Endothelial cell of umbilical vein (primary cell): ENCODE data around the gene OSBPL10. TPM values are rescaled to one million over a fixed set of nuclear protein-coding genes. Genes with fewer than 3 reads are reported as not detected.

Experiments used
- BruUV-seq: library from RNA; stranded (reverse); fragments of 400-500 nt; replicated peaks from 2 replicates; lab custom pipeline; 2021; lab: Mats Ljungman, UMichigan
- CTCF ChIA-PET: fragments of 300-600, 350-600 bp; sonication (Branson Sonifier 250); formaldehyde crosslinking; loops from one replicate; lab custom pipeline; 2021; ENCODE audit warnings: antibody characterized with exemption, inconsistent platforms; lab: Charles Lee
- POLR2A ChIA-PET: fragments of 300-600, 350-600 bp; sonication (Branson Sonifier 250); formaldehyde crosslinking; loops from one replicate; lab custom pipeline; 2021; ENCODE audit warnings: antibody characterized with exemption, inconsistent platforms; lab: Charles Lee
- DNase-seq: peaks from one replicate; pipeline ENCODE4 v3.0.0-alpha.2; 2011; ENCODE audit warnings: low read depth, low spot score
- FAIRE-seq: peaks from 2 replicates; lab custom pipeline; 2011; peaks lifted over from hg19 to GRCh38; lab: Jason Lieb, UNC
- H2AFZ ChIP-seq: 2 replicates; pipeline ENCODE4 v1.6.0; 2012; ENCODE audit warnings: low read depth, low read length, control low read depth, inconsistent platforms
- H3K27ac ChIP-seq: 2 replicates; pipeline ENCODE4 v1.5.1; 2011; ENCODE audit warnings: low read depth, mild to moderate bottlenecking, control low read depth, low read length, moderate library complexity; ENCODE audit not compliant: insufficient read depth
- H3K27me3 ChIP-seq, 2 experiments: 2 replicates each; pipeline versions ENCODE4 v1.6.0 to v1.6.1; 2011; ENCODE audit warnings: low read length in 2 of 2, mixed read lengths in 1 of 2; ENCODE audit not compliant: control insufficient read depth in 2 of 2, insufficient read depth in 2 of 2
- H3K36me3 ChIP-seq, 2 experiments: 2 replicates in 1 of 2; 3 replicates in 1 of 2; pipeline ENCODE4 v1.5.1; 2011; ENCODE audit warnings: low read length in 2 of 2, mild to moderate bottlenecking in 1 of 2, moderate library complexity in 1 of 2; ENCODE audit not compliant: control insufficient read depth in 2 of 2, insufficient read depth in 2 of 2; ENCODE audit errors: extremely low read depth in 1 of 2
- H3K4me1 ChIP-seq: 3 replicates; pipeline ENCODE4 v1.5.1; 2011; ENCODE audit warnings: mild to moderate bottlenecking, low read length; ENCODE audit not compliant: control insufficient read depth, insufficient read depth; ENCODE audit errors: extremely low read depth
- H3K4me2 ChIP-seq: 2 replicates; pipeline ENCODE4 v1.6.1; 2011; ENCODE audit warnings: low read length, control low read depth, mixed read lengths; ENCODE audit not compliant: insufficient read depth
- H3K4me3 ChIP-seq, 3 experiments: fragments of 200-600 bp in 1 of 3; sonication (generic), shearing (Covaris generic) in 1 of 3; replicated peaks in 1 of 3; 2 replicates each; pipeline ENCODE4 v1.5.1; 2011 to 2016; ENCODE audit warnings: control low read depth in 3 of 3, low read length in 3 of 3, mild to moderate bottlenecking in 2 of 3, inconsistent platforms in 1 of 3, low read depth in 1 of 3, moderate library complexity in 1 of 3; ENCODE audit not compliant: insufficient read depth in 1 of 3
- H3K79me2 ChIP-seq: 2 replicates; pipeline ENCODE4 v1.6.0; 2012; ENCODE audit warnings: low read length, inconsistent platforms; ENCODE audit not compliant: control insufficient read depth, insufficient read depth
- H3K9ac ChIP-seq: replicated peaks from 2 replicates; pipeline ENCODE3; 2011; ENCODE audit warnings: low read length, control low read depth; ENCODE audit not compliant: insufficient read depth; ENCODE audit errors: extremely low read depth
- H3K9me1 ChIP-seq: replicated peaks from 3 replicates; pipeline ENCODE4 v1.6.0; 2011; ENCODE audit warnings: mild to moderate bottlenecking, low read length; ENCODE audit not compliant: control insufficient read depth, insufficient read depth; ENCODE audit errors: extremely low read depth
- H3K9me3 ChIP-seq: replicated peaks from 2 replicates; pipeline ENCODE4 v1.5.1; 2012; ENCODE audit warnings: low read length, inconsistent platforms; ENCODE audit not compliant: control insufficient read depth, insufficient read depth
- H4K20me1 ChIP-seq: replicated peaks from 2 replicates; pipeline ENCODE3; 2011; ENCODE audit warnings: mild to moderate bottlenecking, low read length; ENCODE audit not compliant: control insufficient read depth, insufficient read depth; ENCODE audit errors: extremely low read depth
- EZH2 ChIP-seq: IDR thresholded peaks from 2 replicates; pipeline ENCODE4 v1.6.1; 2012; ENCODE audit warnings: borderline replicate concordance, low read depth, mild to moderate bottlenecking, moderate library complexity, low read length, inconsistent platforms; ENCODE audit not compliant: severe bottlenecking
- FOS ChIP-seq: IDR thresholded peaks from 2 replicates; pipeline ENCODE4 v1.6.1; 2011; ENCODE audit warnings: mild to moderate bottlenecking, low read length, moderate library complexity, borderline replicate concordance; ENCODE audit not compliant: insufficient read depth
- GATA2 ChIP-seq: IDR thresholded peaks from 2 replicates; pipeline ENCODE4 v1.7.0; 2011; ENCODE audit warnings: low read depth, mild to moderate bottlenecking, moderate library complexity, mixed read lengths, low read length; ENCODE audit not compliant: insufficient read length, insufficient read depth
- JUN ChIP-seq: IDR thresholded peaks from 2 replicates; pipeline ENCODE4 v1.6.1; 2011; ENCODE audit warnings: borderline replicate concordance, low read depth; ENCODE audit not compliant: insufficient read length, insufficient read depth
- MYC ChIP-seq: IDR thresholded peaks from one replicate; pipeline ENCODE4 v1.6.1; 2011; ENCODE audit warnings: mild to moderate bottlenecking, low read depth, low read length
- POLR2A ChIP-seq: IDR thresholded peaks from 2 replicates; pipeline ENCODE4 v1.6.1; 2012; ENCODE audit warnings: low read depth, mild to moderate bottlenecking, control low read depth, low read length
- POLR2AphosphoS5 ChIP-seq: IDR thresholded peaks from 2 replicates; pipeline ENCODE4 v1.6.1; 2012; ENCODE audit warnings: low read depth, mild to moderate bottlenecking, control low read depth, low read length, moderate library complexity; ENCODE audit not compliant: insufficient read depth
- dilution Hi-C: fragments of 300-500 bp; cut with MboI; formaldehyde crosslinking; loops from one replicate; pipeline ENCODE4 v1.15.0; 2019; ENCODE audit warnings: low sequenced_read_pairs; ENCODE audit not compliant: extremely low pct_ligation_motif_present
- intact Hi-C: fragments of 100-400 bp; cut with micrococcal nuclease; formaldehyde crosslinking; loops from one replicate; pipeline ENCODE4 v1.10.0; 2022
- polyA plus RNA-seq, 4 experiments: library from polyadenylated mRNA; depleted of rRNA in 3 of 4; stranded (reverse) in 3 of 4; unstranded in 1 of 4; fragments of >200 nt; gene quantifications; 2 replicates each; pipeline versions ENCODE4 v1.2.1 to v1.2.3, GENCODE V29; 2011 to 2012; ENCODE audit warnings: missing spikeins in 1 of 4
- total RNA-seq: library from RNA; stranded (reverse); gene quantifications from 2 replicates; pipeline ENCODE4 v1.2.3, GENCODE V29; 2021
- TF ChIP-seq, protein P1 (sequence below), 2 donors: IDR thresholded peaks; 1 replicate in 1 of 2; 2 replicates in 1 of 2; pipeline ENCODE4 v1.5.1; 2011; ENCODE audit warnings: low read length in 2 of 2, mild to moderate bottlenecking in 2 of 2, moderate library complexity in 2 of 2, control low read depth in 1 of 2, inconsistent platforms in 1 of 2, low read depth in 1 of 2; ENCODE audit not compliant: insufficient read depth in 1 of 2; ENCODE audit errors: extremely low read depth in 1 of 2
- TF ChIP-seq, protein P2 (sequence below): IDR thresholded peaks from 2 replicates; pipeline ENCODE4 v1.6.1; 2011; ENCODE audit not compliant: insufficient read depth, insufficient read length

Gene OSBPL10
- total and polyA plus RNA-seq, 2 donors (not counting 3 experiments of a cell fraction or from before 2014, with no cell fraction given): 10.8 to 47.6 TPM

DNA sequence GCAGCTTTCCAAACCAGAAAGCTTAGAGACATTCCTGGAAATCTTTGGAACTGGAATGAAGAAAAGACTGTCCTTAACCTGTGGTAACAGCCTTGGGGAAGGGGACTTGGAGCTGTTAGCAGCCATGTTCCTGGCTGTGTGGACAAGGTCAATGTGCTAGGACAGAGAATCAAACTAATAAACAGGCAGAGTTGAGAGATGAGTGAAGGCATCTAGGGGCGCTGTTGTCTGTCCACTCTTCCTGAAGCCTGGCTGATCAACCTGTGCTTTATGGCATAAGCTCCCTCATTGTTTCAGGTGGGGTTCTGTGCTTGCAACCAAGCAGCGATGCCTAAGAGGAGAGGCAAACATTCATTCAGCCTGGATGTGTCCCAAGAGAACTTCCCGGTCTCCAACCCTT, 19.8 kb upstream of the OSBPL10 start:
- H3K4me2 ChIP-seq: no peak overlapping the region
- TF ChIP-seq POLR2A: no peak
- no peak for TF ChIP-seq MYC
- no peak for TF ChIP-seq GATA2
- no peak for TF ChIP-seq POLR2AphosphoS5
- TF ChIP-seq, protein P1, sequence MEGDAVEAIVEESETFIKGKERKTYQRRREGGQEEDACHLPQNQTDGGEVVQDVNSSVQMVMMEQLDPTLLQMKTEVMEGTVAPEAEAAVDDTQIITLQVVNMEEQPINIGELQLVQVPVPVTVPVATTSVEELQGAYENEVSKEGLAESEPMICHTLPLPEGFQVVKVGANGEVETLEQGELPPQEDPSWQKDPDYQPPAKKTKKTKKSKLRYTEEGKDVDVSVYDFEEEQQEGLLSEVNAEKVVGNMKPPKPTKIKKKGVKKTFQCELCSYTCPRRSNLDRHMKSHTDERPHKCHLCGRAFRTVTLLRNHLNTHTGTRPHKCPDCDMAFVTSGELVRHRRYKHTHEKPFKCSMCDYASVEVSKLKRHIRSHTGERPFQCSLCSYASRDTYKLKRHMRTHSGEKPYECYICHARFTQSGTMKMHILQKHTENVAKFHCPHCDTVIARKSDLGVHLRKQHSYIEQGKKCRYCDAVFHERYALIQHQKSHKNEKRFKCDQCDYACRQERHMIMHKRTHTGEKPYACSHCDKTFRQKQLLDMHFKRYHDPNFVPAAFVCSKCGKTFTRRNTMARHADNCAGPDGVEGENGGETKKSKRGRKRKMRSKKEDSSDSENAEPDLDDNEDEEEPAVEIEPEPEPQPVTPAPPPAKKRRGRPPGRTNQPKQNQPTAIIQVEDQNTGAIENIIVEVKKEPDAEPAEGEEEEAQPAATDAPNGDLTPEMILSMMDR (IDR thresholded peaks at IDR 0.05; ENCODE audit: extremely low read depth in 1 of 2, insufficient read depth in 1 of 2, low read depth in 1 of 2, low read length in 2 of 2): no peak
- no peak for TF ChIP-seq FOS
- TF ChIP-seq, protein P2, sequence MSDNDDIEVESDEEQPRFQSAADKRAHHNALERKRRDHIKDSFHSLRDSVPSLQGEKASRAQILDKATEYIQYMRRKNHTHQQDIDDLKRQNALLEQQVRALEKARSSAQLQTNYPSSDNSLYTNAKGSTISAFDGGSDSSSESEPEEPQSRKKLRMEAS: no peak
- TF ChIP-seq JUN: no peak
- no peak for TF ChIP-seq EZH2
- no peaks in the 10 kb centered on the region for H3K9me3 ChIP-seq
- H3K79me2 ChIP-seq: no peaks in the 10 kb centered on the region
- dilution Hi-C loops (no loop called here), intact Hi-C loops (no loop called here)
- FAIRE-seq (no peak), DNase-seq (no peak)
- H3K27me3 ChIP-seq: peaks cover 4 to 10% of the 10 kb centered on the region in 2 experiments
- no TSS peak for BruUV-seq
- no peaks in the 10 kb centered on the region for H3K4me1 ChIP-seq
- no peak overlapping the region for H3K9ac ChIP-seq
- H4K20me1 ChIP-seq: no peaks in the 10 kb centered on the region
- H3K27ac ChIP-seq: no peak overlapping the region
- no peaks in the 10 kb centered on the region for H3K9me1 ChIP-seq
- H3K4me3 ChIP-seq: no peak overlapping the region
- H3K36me3 ChIP-seq: no peaks in the 10 kb centered on the region
- no peak overlapping the region for H2AFZ ChIP-seq
- POLR2A ChIA-PET: no interaction called here
- CTCF ChIA-PET: no interaction called here
